ENCODE results near the gene BLVRA. TPM values are rescaled to one million over a fixed set of nuclear protein-coding genes. Genes with fewer than 3 reads are reported as not detected.
A peak's percentile ranks its signal among the peaks of the same experiment; 100 is the strongest.
"Not testable (repeated sequence)": the region's sequence is repeated elsewhere in the genome, so short reads cannot be mapped to it uniquely, and the experiment has no call there.

BLVRA gene
- total RNA-seq, 2 experiments from 2014 or later, result 15.7 TPM

DNA sequence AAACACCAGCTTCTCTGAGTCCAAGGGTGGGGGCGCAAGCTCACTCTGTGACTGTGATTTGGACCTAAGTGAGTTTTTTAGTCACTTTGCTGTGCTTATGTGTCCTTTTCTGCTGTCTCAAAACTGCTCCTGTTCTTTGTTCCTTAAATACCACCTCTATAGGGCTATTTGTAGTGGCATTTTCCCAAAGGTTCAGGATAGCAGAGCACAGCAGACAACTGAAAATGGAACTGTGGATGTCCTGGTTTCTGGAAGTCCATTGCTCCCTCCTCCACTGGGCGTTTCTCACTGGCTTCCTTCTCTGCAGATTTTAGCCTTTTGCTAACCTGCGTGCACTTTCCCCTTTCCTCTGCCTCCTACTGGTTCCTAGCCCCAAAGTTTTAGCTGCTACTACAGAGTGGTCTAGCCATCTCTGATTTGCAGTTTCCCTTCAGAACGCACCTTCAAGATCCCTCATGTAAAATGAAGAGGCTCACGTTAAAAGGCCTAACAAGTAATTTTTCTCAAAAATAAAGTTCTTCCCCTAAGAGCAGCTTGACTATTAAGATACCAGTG lies 25.6 kb downstream of the BLVRA start:
- Histone ChIP-seq H3K4me1 (ENCODE audit: insufficient read depth, low read length) (peaks cover 4% of the 10 kb centered on the region), H3K27me3 (ENCODE audit: control insufficient read depth in 1 of 2, insufficient read depth in 2 of 2, low read length in 2 of 2) (no peaks in the 10 kb centered on the region), H3K36me3 (ENCODE audit: insufficient read depth, low read length) (peaks cover 21% of the 10 kb centered on the region), H3K9me3 (ENCODE audit: control insufficient read depth in 1 of 2, insufficient read depth in 1 of 2, low read length in 2 of 2) (no peaks in the 10 kb centered on the region), H3K27ac (ENCODE audit: low read depth in 1 of 2, low read length in 2 of 2) (no peak overlapping the region), H3K4me3 (ENCODE audit: low read length) (no peak overlapping the region)
- intact Hi-C loops (cut with DNase I, micrococcal nuclease), result no loop called here
- Mint-ChIP-seq H3K36me3 (ENCODE audit: low read depth) (peaks cover 44% of the 10 kb centered on the region), H3K27ac (no peak overlapping the region), H3K4me3 (no peak overlapping the region), H3K27me3 (no peaks in the 10 kb centered on the region), H3K9me3 (no peaks in the 10 kb centered on the region), H3K4me1 (ENCODE audit: low read depth) (peaks cover 4% of the 10 kb centered on the region)
- TF ChIP-seq, protein P1, sequence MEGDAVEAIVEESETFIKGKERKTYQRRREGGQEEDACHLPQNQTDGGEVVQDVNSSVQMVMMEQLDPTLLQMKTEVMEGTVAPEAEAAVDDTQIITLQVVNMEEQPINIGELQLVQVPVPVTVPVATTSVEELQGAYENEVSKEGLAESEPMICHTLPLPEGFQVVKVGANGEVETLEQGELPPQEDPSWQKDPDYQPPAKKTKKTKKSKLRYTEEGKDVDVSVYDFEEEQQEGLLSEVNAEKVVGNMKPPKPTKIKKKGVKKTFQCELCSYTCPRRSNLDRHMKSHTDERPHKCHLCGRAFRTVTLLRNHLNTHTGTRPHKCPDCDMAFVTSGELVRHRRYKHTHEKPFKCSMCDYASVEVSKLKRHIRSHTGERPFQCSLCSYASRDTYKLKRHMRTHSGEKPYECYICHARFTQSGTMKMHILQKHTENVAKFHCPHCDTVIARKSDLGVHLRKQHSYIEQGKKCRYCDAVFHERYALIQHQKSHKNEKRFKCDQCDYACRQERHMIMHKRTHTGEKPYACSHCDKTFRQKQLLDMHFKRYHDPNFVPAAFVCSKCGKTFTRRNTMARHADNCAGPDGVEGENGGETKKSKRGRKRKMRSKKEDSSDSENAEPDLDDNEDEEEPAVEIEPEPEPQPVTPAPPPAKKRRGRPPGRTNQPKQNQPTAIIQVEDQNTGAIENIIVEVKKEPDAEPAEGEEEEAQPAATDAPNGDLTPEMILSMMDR (IDR thresholded peaks at IDR 0.05), result no peak
- POLR2A ChIA-PET, result interaction anchor here (1.1 kb wide), 1 partner anchor 20 kb away, joined by 3 read pairs; no protein-coding TSS in a partner anchor
- DNase-seq, result no peak
- ATAC-seq (ENCODE audit: poor library complexity), result no peak
- CTCF ChIA-PET, result no interaction called here

DNA sequence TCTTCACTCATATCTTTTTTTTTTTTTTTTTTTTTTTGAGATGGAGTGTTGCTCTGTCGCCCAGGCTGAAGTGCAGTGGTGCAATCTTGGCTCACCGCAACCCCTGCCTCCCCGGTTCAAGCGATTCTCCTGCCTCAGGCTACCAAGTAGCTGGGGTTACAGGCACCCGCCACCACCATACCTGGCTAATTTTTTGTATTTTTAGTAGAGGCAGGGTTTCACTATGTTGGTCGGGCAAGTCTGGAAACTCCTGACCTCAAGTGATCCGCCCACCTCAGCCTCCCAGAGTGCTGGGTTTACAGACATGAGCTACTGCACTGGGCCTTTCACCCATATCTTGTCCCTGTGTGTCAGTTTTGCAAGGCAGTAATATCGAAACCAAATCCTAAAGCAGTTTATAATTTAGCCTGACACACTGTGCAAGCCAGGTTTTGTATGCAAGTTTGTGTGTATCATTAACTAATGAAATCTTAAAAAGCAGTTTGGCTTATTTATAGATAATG lies 26.2 kb downstream of the BLVRA start:
- DNase-seq, result peak in 2 of 14 experiments; percentile 19 to 29
- H3K4me1 Mint-ChIP-seq (ENCODE audit: low read depth); H3K4me3 ChIP-seq (ENCODE audit: low read length); H3K27me3 ChIP-seq (ENCODE audit: control insufficient read depth in 1 of 2, insufficient read depth in 2 of 2, low read length in 2 of 2); H3K27ac ChIP-seq (ENCODE audit: low read depth in 1 of 2, low read length in 2 of 2); H3K4me3 Mint-ChIP-seq; H3K9me3 ChIP-seq (ENCODE audit: control insufficient read depth in 1 of 2, insufficient read depth in 1 of 2, low read length in 2 of 2); H3K4me1 ChIP-seq (ENCODE audit: insufficient read depth, low read length); ATAC-seq (ENCODE audit: poor library complexity); H3K27ac Mint-ChIP-seq; H3K27me3 Mint-ChIP-seq; CTCF ChIA-PET; H3K9me3 Mint-ChIP-seq; intact Hi-C loops (cut with DNase I, micrococcal nuclease): not testable (repeated sequence)
- POLR2A ChIA-PET, result interaction anchor here (1.1 kb wide), 1 partner anchor 20 kb away, joined by 3 read pairs; no protein-coding TSS in a partner anchor
- peaks cover 25% of the 10 kb centered on the region for H3K36me3 ChIP-seq (ENCODE audit: insufficient read depth, low read length)
- H3K36me3 Mint-ChIP-seq (ENCODE audit: low read depth), result peaks cover 43% of the 10 kb centered on the region

DNA sequence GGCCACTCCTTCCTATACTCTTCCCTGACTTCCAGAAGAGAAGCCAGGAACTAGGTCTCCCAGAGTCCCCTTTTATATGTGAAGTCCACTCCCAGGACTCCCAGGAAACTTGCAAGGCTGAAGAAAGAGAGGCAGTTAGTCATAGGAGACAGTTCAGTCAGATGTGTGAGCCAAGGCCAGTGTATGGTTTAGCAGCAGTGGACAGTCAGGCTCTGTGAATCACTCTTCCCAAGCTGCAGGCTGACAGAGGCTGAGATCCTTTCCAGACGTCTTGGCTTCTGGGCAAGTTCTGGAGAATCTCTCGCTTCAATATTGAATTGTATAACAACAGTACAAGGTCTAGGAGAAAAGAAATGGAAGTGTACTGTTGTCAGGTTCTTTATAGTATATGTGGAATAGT lies 26.9 kb downstream of the BLVRA start:
- H3K27ac ChIP-seq (ENCODE audit: low read depth in 1 of 2, low read length in 2 of 2), result no peak overlapping the region
- CTCF ChIA-PET, result no interaction called here

More for the DNA sequence above, 26.9 kb downstream of the BLVRA start:
- peaks cover 25% of the 10 kb centered on the region for H3K36me3 ChIP-seq (ENCODE audit: insufficient read depth, low read length)
- Mint-ChIP-seq H3K4me3 (no peak overlapping the region), H3K9me3 (no peaks in the 10 kb centered on the region), H3K4me1 (ENCODE audit: low read depth) (peaks cover 4% of the 10 kb centered on the region), H3K27me3 (no peaks in the 10 kb centered on the region), H3K27ac (no peak overlapping the region), H3K36me3 (ENCODE audit: low read depth) (peaks cover 46% of the 10 kb centered on the region)
- ATAC-seq (ENCODE audit: poor library complexity) (no peak), DNase-seq (no peak)
- intact Hi-C loops (cut with DNase I, micrococcal nuclease), result no loop called here
- H3K4me3 ChIP-seq (ENCODE audit: low read length), result no peak overlapping the region
- POLR2A ChIA-PET, result no interaction called here
- H3K4me1 ChIP-seq (ENCODE audit: insufficient read depth, low read length), result peaks cover 4% of the 10 kb centered on the region
- H3K27me3 ChIP-seq (ENCODE audit: control insufficient read depth in 1 of 2, insufficient read depth in 2 of 2, low read length in 2 of 2), result no peaks in the 10 kb centered on the region
- TF ChIP-seq, protein P1 (IDR thresholded peaks at IDR 0.05), result no peak
- H3K9me3 ChIP-seq (ENCODE audit: control insufficient read depth in 1 of 2, insufficient read depth in 1 of 2, low read length in 2 of 2), result no peaks in the 10 kb centered on the region
